EL (cell line): ENCODE measurements around the gene SETD7.
"Not testable (repeated sequence)": the region's sequence is repeated elsewhere in the genome, so short reads cannot be mapped to it uniquely, and the experiment has no call there.

Source experiments
- DNase-seq: peaks from one replicate; pipeline ENCODE4 v3.0.0-alpha.2; 2016

Gene SETD7

GRCh38 chr4:139460565-139460964 lies 95.5 kb downstream of the SETD7 start:
- no peak for DNase-seq

- DNase-seq: peak; percentile 35
Measured at GRCh38 chr4:139458999-139459398, 97.0 kb downstream of the SETD7 start.

- DNase-seq: no peak
Measured at GRCh38 chr4:139458543-139458942, 97.5 kb downstream of the SETD7 start.

- DNase-seq: no peak
Measured at GRCh38 chr4:139457318-139457717, 98.7 kb downstream of the SETD7 start.

- DNase-seq: no peak
Measured at GRCh38 chr4:139455126-139455538, 100.9 kb downstream of the SETD7 start.

- DNase-seq: peak; percentile 88
Measured at GRCh38 chr4:139454111-139455045, 101.6 kb downstream of the SETD7 start, which contains the start of gene RAB33B. TSS of gene RAB33B (plus strand) at chr4:139454121. CDS start at chr4:139454196, 75 bp downstream.

- peak; percentile 97 for DNase-seq
Measured at GRCh38 chr4:139453371-139454110, 102.5 kb downstream of the SETD7 start.

- no peak for DNase-seq
Measured at GRCh38 chr4:139453041-139453370, 103.0 kb downstream of the SETD7 start.

- DNase-seq: no peak
Measured at GRCh38 chr4:139451997-139452396, 104.0 kb downstream of the SETD7 start.

- DNase-seq: no peak
Measured at GRCh38 chr4:139450586-139450985, 105.4 kb downstream of the SETD7 start.

- DNase-seq: not testable (repeated sequence)
Measured at GRCh38 chr4:139447078-139447477, 108.9 kb downstream of the SETD7 start.
